Muscle of back (tissue), 11 donors: ENCODE data around the gene TBC1D10A. TPM values are rescaled to one million over a fixed set of nuclear protein-coding genes. Genes with fewer than 3 reads are reported as not detected.

Experiments
- DNase-seq, 3 donors: peaks; one replicate each; pipeline versions ENCODE4 v3.0.0 to v3.0.0-alpha.2; 2013
- polyA plus RNA-seq, 10 donors: library from polyadenylated mRNA; unstranded; fragments of 120-200 nt; gene quantifications; one replicate each; pipeline ENCODE4 v1.2.1, GENCODE V29; 2013; ENCODE audit not compliant: insufficient read length in 10 of 10

TBC1D10A gene
- polyA plus RNA-seq, 10 donors, result 5.0 to 9.5 (median 7.0) TPM

- no peak for DNase-seq
Observed at GRCh38 chr22:30301995-30302809, 24.5 kb downstream of the TBC1D10A start.

GRCh38 chr22:30299322-30299721 is 27.4 kb downstream of the TBC1D10A start:
- DNase-seq, result no peak

GRCh38 chr22:30297991-30298701 is 28.6 kb downstream of the TBC1D10A start:
- no peak for DNase-seq

GRCh38 chr22:30297276-30297990 is 29.3 kb downstream of the TBC1D10A start:
- DNase-seq, result no peak

GRCh38 chr22:30296833-30297232 is 29.9 kb downstream of the TBC1D10A start:
- no peak for DNase-seq

GRCh38 chr22:30296324-30296723 is 30.4 kb downstream of the TBC1D10A start:
- no peak for DNase-seq

GRCh38 chr22:30295576-30295975 is 31.2 kb downstream of the TBC1D10A start:
- no peak for DNase-seq

- no peak for DNase-seq
Observed at GRCh38 chr22:30294830-30295229, 31.9 kb downstream of the TBC1D10A start.

- no peak for DNase-seq
Observed at GRCh38 chr22:30294066-30294465, 32.7 kb downstream of the TBC1D10A start.

GRCh38 chr22:30293026-30293425 is 33.7 kb downstream of the TBC1D10A start:
- DNase-seq, result no peak

GRCh38 chr22:30292069-30292970 is 34.4 kb downstream of the TBC1D10A start:
- DNase-seq, result no peak

- peak in 1 of 3 donors; percentile 64 for DNase-seq
Observed at GRCh38 chr22:30291058-30291892, 35.5 kb downstream of the TBC1D10A start.

- peak in 2 of 3 donors; percentile 33 to 81 for DNase-seq
Observed at GRCh38 chr22:30290342-30291057, 36.2 kb downstream of the TBC1D10A start.

- DNase-seq, result no peak
Observed at GRCh38 chr22:30289980-30290313, 36.8 kb downstream of the TBC1D10A start.

GRCh38 chr22:30289141-30289979 is 37.4 kb downstream of the TBC1D10A start, which contains the start of gene CASTOR1:
Gene CASTOR1, minus strand, starts transcription at chr22:30289505. Its CDS starts 8 bp downstream, at chr22:30289497.
- DNase-seq, result peak; percentile 97 to 99 (median 97)

- no peak for DNase-seq
Observed at GRCh38 chr22:30288419-30289140, 38.2 kb downstream of the TBC1D10A start.

- DNase-seq, result peak; percentile 76 to 91 (median 85)
Observed at GRCh38 chr22:30287648-30288418, 38.9 kb downstream of the TBC1D10A start.
